ENCODE measurements around the gene GMPS.

Gene GMPS

GRCh38 chr3:155991847-155992246 is 121.4 kb downstream of the GMPS start:
- DNase-seq = no peak

Measured in hypothalamus (tissue), 51 donors.